Spleen (tissue), 11 donors: Measurements from ENCODE around the gene ZNF711. TPM values are rescaled to one million over a fixed set of nuclear protein-coding genes. Genes with fewer than 3 reads are reported as not detected.
"Not testable (repeated sequence)": the region's sequence is repeated elsewhere in the genome, so short reads cannot be mapped to it uniquely, and the experiment has no call there.

Experiments used
- DNase-seq: peaks from one replicate; pipeline ENCODE4 v3.0.0-alpha.2; 2020
- H3K27ac ChIP-seq, 8 donors: fragments of 200-600 bp; sonication (generic) in 7 of 8; 1 replicate in 4 of 8; 2 replicates in 4 of 8; pipeline versions ENCODE4 v1.5.0 to v1.8.0; 2016 to 2021; ENCODE audit warnings: inconsistent platforms in 4 of 8, mild to moderate bottlenecking in 4 of 8, moderate library complexity in 1 of 8
- H3K27me3 ChIP-seq, 7 donors: fragments of 200-600 bp; sonication (generic) in 6 of 7; replicated peaks in 1 of 7; 1 replicate in 4 of 7; 2 replicates in 3 of 7; pipeline versions ENCODE4 v1.5.0 to v1.8.0; 2016 to 2021; ENCODE audit warnings: inconsistent platforms in 3 of 7, mild to moderate bottlenecking in 1 of 7
- H3K36me3 ChIP-seq, 6 donors: fragments of 200-600 bp; sonication (generic) in 5 of 6; 1 replicate in 4 of 6; 2 replicates in 2 of 6; pipeline versions ENCODE4 v1.5.0 to v1.8.0; 2016 to 2021; ENCODE audit warnings: inconsistent platforms in 2 of 6
- H3K4me1 ChIP-seq, 6 donors: fragments of 200-600 bp; sonication (generic) in 5 of 6; 1 replicate in 3 of 6; 2 replicates in 3 of 6; pipeline versions ENCODE4 v1.5.0 to v1.8.0; 2016 to 2021; ENCODE audit warnings: inconsistent platforms in 3 of 6
- H3K4me3 ChIP-seq, 8 donors: fragments of 200-600 bp; sonication (generic) in 7 of 8; 1 replicate in 4 of 8; 2 replicates in 4 of 8; pipeline versions ENCODE4 v1.5.0 to v1.8.0; 2016 to 2021; ENCODE audit warnings: inconsistent platforms in 4 of 8, mild to moderate bottlenecking in 4 of 8, moderate library complexity in 2 of 8
- H3K9me3 ChIP-seq, 8 donors: fragments of 200-600 bp; sonication (generic) in 7 of 8; 1 replicate in 4 of 8; 2 replicates in 4 of 8; pipeline versions ENCODE4 v1.5.0 to v1.8.0; 2016 to 2021; ENCODE audit warnings: inconsistent platforms in 4 of 8
- POLR2A ChIP-seq, 3 donors: fragments of 450-650 bp; IDR thresholded peaks; one replicate each; pipeline ENCODE4 v1.5.1; 2017; ENCODE audit warnings: antibody characterized with exemption in 3 of 3, mild to moderate bottlenecking in 1 of 3
- POLR2AphosphoS5 ChIP-seq, 3 donors: sonication (generic); formaldehyde crosslinking; IDR thresholded peaks; one replicate each; pipeline ENCODE4 v1.5.1; 2017; ENCODE audit warnings: antibody characterized with exemption in 3 of 3
- WGBS, 5 donors: extraction: QIAGEN DNeasy Blood & Tissue Kit in 3 of 5; methylation state at CpG; one replicate each; pipeline versions ENCODE4 v1.1.5 to v1.1.7; 2013 to 2018; 5-methylcytosine and 5-hydroxymethylcytosine counted together
- intact Hi-C: fragments of 100-400 bp; cut with DNase I; formaldehyde crosslinking; loops from one replicate; pipeline ENCODE4 v1.15.0; 2023; ENCODE audit warnings: low total_unique reads
- polyA plus RNA-seq, 3 donors: library from polyadenylated mRNA; stranded (reverse); fragments of 200-250 nt; gene quantifications; one replicate each; pipeline ENCODE4 v1.2.1, GENCODE V29; 2013
- total RNA-seq, 7 donors: library from RNA; depleted of rRNA in 3 of 7; stranded (reverse); fragments of >200 nt in 3 of 7; fragmentation: NEBNext Ultra II Directional in 4 of 7; extraction: Animal tissue kit (Norgen Biotek cat#: 25700) in 4 of 7; gene quantifications; one replicate each; pipeline versions ENCODE4 v1.1.0 to v1.2.1, GENCODE V29; 2016 to 2021
- TF ChIP-seq, protein P1 (sequence below), 11 experiments: fragments of 200-600 bp in 7 of 11; fragments of 450-650 bp in 4 of 11; sonication (generic) in 4 of 11; IDR thresholded peaks in 8 of 11; conservative IDR thresholded peaks in 3 of 11; 1 replicate in 7 of 11; 2 replicates in 4 of 11; pipeline versions ENCODE4 v1.4.0 to v1.8.0; 2016 to 2021; ENCODE audit warnings: antibody characterized with exemption in 11 of 11, inconsistent platforms in 4 of 11, mild to moderate bottlenecking in 1 of 11
- donor health status: healthy with polysubstance abuse.
- donor health status: DM: no; HTN: no; CAD: no; lungs with moderate emphysema.
- donor health status: DM: no; HTN: no; CAD: no.
- donor health status: Bipolar disorder and iron deficiency.
- donor health status: healthy.
- donor health status: DM: no; HTN: no; CAD: no.
- donor health status: DM: yes; HTN: yes; CAD: no.

ZNF711 gene
- total and polyA plus RNA-seq, 10 donors, result 1.9 to 9.6 (median 4.2) TPM

DNA sequence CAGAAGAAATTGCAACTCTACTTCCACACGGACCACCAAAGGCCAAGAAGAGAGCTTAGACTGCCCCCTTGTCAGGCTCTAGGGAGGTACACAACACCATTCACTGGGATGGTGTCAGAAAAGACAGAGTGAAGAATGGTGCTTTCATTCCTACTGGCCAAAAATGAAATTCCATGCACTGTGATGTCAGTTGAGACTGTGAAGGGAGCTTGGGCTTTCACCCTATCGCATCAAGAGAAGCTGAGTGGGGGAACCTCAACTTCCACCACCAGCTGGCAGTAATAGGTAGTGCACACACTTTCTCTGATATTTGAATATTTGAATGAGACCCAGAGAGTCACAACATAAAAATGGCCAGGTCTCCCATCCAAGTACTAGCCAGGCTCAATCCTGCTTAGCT is 65.9 kb downstream of the ZNF711 start:
- 61 to 88% (median 81%) methylated on average over 2 of the region's 2 CpGs for WGBS, 5 donors
- no peak overlapping the region for H3K27ac ChIP-seq
- H3K4me3 ChIP-seq, result no peak overlapping the region
- intact Hi-C loops, result no loop called here
- no peaks in the 10 kb centered on the region for H3K4me1 ChIP-seq
- H3K9me3 ChIP-seq, result peaks cover 0 to 12% (median 3%) of the 10 kb centered on the region in 8 donors
- TF ChIP-seq POLR2AphosphoS5 (IDR thresholded peaks at IDR 0.05) (no peak), POLR2A (IDR thresholded peaks at IDR 0.05) (no peak)
- TF ChIP-seq, protein P1, sequence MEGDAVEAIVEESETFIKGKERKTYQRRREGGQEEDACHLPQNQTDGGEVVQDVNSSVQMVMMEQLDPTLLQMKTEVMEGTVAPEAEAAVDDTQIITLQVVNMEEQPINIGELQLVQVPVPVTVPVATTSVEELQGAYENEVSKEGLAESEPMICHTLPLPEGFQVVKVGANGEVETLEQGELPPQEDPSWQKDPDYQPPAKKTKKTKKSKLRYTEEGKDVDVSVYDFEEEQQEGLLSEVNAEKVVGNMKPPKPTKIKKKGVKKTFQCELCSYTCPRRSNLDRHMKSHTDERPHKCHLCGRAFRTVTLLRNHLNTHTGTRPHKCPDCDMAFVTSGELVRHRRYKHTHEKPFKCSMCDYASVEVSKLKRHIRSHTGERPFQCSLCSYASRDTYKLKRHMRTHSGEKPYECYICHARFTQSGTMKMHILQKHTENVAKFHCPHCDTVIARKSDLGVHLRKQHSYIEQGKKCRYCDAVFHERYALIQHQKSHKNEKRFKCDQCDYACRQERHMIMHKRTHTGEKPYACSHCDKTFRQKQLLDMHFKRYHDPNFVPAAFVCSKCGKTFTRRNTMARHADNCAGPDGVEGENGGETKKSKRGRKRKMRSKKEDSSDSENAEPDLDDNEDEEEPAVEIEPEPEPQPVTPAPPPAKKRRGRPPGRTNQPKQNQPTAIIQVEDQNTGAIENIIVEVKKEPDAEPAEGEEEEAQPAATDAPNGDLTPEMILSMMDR (IDR thresholded peaks at IDR 0.05 in 8 of 11, conservative IDR thresholded peaks at IDR 0.05 in 3 of 11), result no peak
- H3K36me3 ChIP-seq, result no peaks in the 10 kb centered on the region
- no peaks in the 10 kb centered on the region for H3K27me3 ChIP-seq
- DNase-seq, result no peak

DNA sequence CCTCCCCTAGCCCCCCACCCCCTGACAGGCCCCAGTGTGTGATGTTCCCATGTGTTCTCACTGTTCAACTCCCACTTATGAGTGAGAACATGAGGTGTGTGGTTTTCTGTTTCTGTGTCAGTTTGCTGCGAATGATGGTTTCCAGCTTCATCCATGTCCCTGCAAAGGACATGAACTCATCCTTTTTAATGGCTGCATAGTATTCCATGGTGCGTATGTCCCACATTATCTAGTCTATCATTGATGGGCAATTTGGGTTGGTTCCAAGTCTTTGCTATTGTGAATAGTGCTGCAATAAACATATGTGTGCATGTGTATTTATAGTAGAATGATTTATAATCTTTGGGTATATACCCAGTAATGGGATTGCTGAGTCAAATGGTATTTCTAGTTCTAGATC is 67.6 kb downstream of the ZNF711 start:
- H3K4me3 ChIP-seq, intact Hi-C loops, H3K36me3 ChIP-seq, H3K4me1 ChIP-seq, H3K27ac ChIP-seq, DNase-seq, H3K27me3 ChIP-seq: not testable (repeated sequence)
- 83 to 93% (median 92%) methylated on average over 2 of the region's 2 CpGs for WGBS, 5 donors
- H3K9me3 ChIP-seq, result peaks cover 0 to 12% (median 3%) of the 10 kb centered on the region in 8 donors

Other genes with a start within 250 kb of the ZNF711 start
- gene APOOL, start 240.1 kb upstream of the ZNF711 start, total RNA-seq, result 10 to 100 TPM in 4 of 7 donors, 1 to 10 TPM in 3; 8.2 to 14.4 (median 13.2) TPM
- 1 to 10 TPM; 1.5 to 3.1 (median 1.6) TPM for gene APOOL, start 240.1 kb upstream of the ZNF711 start, polyA plus RNA-seq
- not detected for gene SATL1, start 212 bp upstream of the ZNF711 start, total RNA-seq
- not detected for gene SATL1, start 212 bp upstream of the ZNF711 start, polyA plus RNA-seq
- 1 to 10 TPM; 2.8 to 9.6 (median 6.1) TPM for gene POF1B, start 135.7 kb downstream of the ZNF711 start, total RNA-seq
- gene POF1B, start 135.7 kb downstream of the ZNF711 start, polyA plus RNA-seq, result 1 to 10 TPM in 1 of 3 donors, under 1 TPM in 2; 0.09 to 2.6 (median 0.52) TPM